ENCODE measurements around the gene SIAE. TPM values are rescaled to one million over a fixed set of nuclear protein-coding genes. Genes with fewer than 3 reads are reported as not detected.

SIAE gene
- total and polyA plus RNA-seq, 10 of the 15 experiments (the other 5 are each of a cell fraction or from before 2014, with no cell fraction given) = 0.93 to 6.9 (median 4.2) TPM

- TF ChIP-seq GATAD2B (conservative IDR thresholded peaks at IDR 0.05; ENCODE audit: low read depth) = no peak
Measured at GRCh38 chr11:124642628-124643027, 30.9 kb downstream of the SIAE start (continued).

GRCh38 chr11:124640666-124641065 lies 32.9 kb downstream of the SIAE start:
- intact Hi-C loops (cut with micrococcal nuclease; ENCODE audit: unreplicated experiment) = no loop called here

More at GRCh38 chr11:124640666-124641065, 32.9 kb downstream of the SIAE start:
- DNase-seq (ENCODE audit: low read depth, low spot score) (no peak), FAIRE-seq (no peak), ATAC-seq (no peak)
- no peaks in the 10 kb centered on the region for H3K27me3 ChIP-seq (replicated peaks in 1 of 2; ENCODE audit: control insufficient read depth in 2 of 2, insufficient read depth in 2 of 2, low read length in 1 of 2)
- in situ Hi-C loops (cut with MboI) = no loop called here
- H3K4me1 ChIP-seq (ENCODE audit: control insufficient read depth, insufficient read depth, low read length) = no peaks in the 10 kb centered on the region; the same call in 1 of the 2 replicates
- POLR2A ChIA-PET = no interaction called here
- no peak for TF ChIP-seq ESRRA (IDR thresholded peaks at IDR 0.05; ENCODE audit: low read length)
- no peak for TF ChIP-seq NRF1 (conservative IDR thresholded peaks at IDR 0.05; ENCODE audit: low read depth, low read length)
- no peak for TF ChIP-seq BCL3 (IDR thresholded peaks at IDR 0.05; ENCODE audit: borderline replicate concordance, insufficient read depth, low read depth, low read length, poor library complexity, severe bottlenecking)
- no peak for TF ChIP-seq ETV6 (conservative IDR thresholded peaks at IDR 0.05 in 1 of 2, IDR thresholded peaks at IDR 0.05 in 1 of 2; ENCODE audit: borderline replicate concordance in 1 of 2, low read depth in 1 of 2)
- TF ChIP-seq SP1 (IDR thresholded peaks at IDR 0.05; ENCODE audit: low read depth, low read length) = no peak
- TF ChIP-seq SMAD5 (IDR thresholded peaks at IDR 0.05; ENCODE audit: low read depth) = no peak
- no peak for TF ChIP-seq EP300 (IDR thresholded peaks at IDR 0.05; ENCODE audit: borderline replicate concordance in 1 of 2, control insufficient read depth in 1 of 2, low read depth in 2 of 2, low read length in 2 of 2)
- TF ChIP-seq MXI1 (IDR thresholded peaks at IDR 0.05; ENCODE audit: low read depth, low read length) = no peak
- TF ChIP-seq SMARCA5 (IDR thresholded peaks at IDR 0.05) = no peak
- no peak for TF ChIP-seq WRNIP1 (IDR thresholded peaks at IDR 0.05; ENCODE audit: borderline replicate concordance, low read depth, low read length)
- TF ChIP-seq GATAD2B (conservative IDR thresholded peaks at IDR 0.05; ENCODE audit: low read depth) = no peak
- TF ChIP-seq E4F1 (IDR thresholded peaks at IDR 0.05; ENCODE audit: borderline replicate concordance, partially characterized antibody) = no peak
- no peak for TF ChIP-seq POU2F2 (IDR thresholded peaks at IDR 0.05; ENCODE audit: borderline replicate concordance, low read depth, low read length)
- WGBS (ENCODE audit: insufficient coverage, insufficient replicate concordance, low lambda C conversion rate, missing lambda C conversion rate) = 96% methylated on average over 5 of the region's 5 CpGs
- H3K9me3 ChIP-seq (replicated peaks; ENCODE audit: control insufficient read depth, insufficient read depth, low read length) = no peaks in the 10 kb centered on the region; the same call in 2 of the 3 replicates
- RAD21 ChIA-PET (ENCODE audit: unreplicated experiment) = interaction anchor here (1.6 kb wide), 1 partner anchor 196 kb away, joined by 5 read pairs; no protein-coding TSS in a partner anchor
- H3K27ac ChIP-seq (ENCODE audit: control insufficient read depth, insufficient read depth) = no peak overlapping the region
- no peak overlapping the region for H2AFZ ChIP-seq (ENCODE audit: control insufficient read depth, low read depth, low read length)
- no peaks in the 10 kb centered on the region for H4K20me1 ChIP-seq (ENCODE audit: control insufficient read depth, insufficient read depth)
- no TSS peak for BruUV-seq (replicated peaks)
- CTCF ChIA-PET = interaction anchor here (0.7 to 7.6 kb wide), 9 partner anchors 17 to 261 kb away, joined by 3 to 52 read pairs (median 4); no protein-coding TSS in a partner anchor
- SMC1A ChIA-PET (ENCODE audit: uncharacterized antibody, unreplicated experiment) = interaction anchor here (0.7 to 1.3 kb wide), 3 partner anchors 19 to 213 kb away, joined by 3 to 4 read pairs (median 4); no protein-coding TSS in a partner anchor
- no peaks in the 10 kb centered on the region; a peak in 2 of 4 replicates for H3K36me3 ChIP-seq (ENCODE audit: control insufficient read depth in 2 of 2, insufficient read depth in 2 of 2, low read length in 1 of 2)
- no peak overlapping the region for H3K4me3 ChIP-seq
- H3K4me2 ChIP-seq (ENCODE audit: control insufficient read depth, insufficient read depth) = no peak overlapping the region
- no peak overlapping the region for H3K9ac ChIP-seq (ENCODE audit: control insufficient read depth, insufficient read depth, low read length)
- no peaks in the 10 kb centered on the region for H3K79me2 ChIP-seq (ENCODE audit: control insufficient read depth, insufficient read depth, low read length)
